Body of pancreas (tissue), 4 donors: ENCODE measurements around the gene MAJIN.

Experiments used
- POLR2A ChIP-seq, 3 donors: fragments of 450-650 bp; IDR thresholded peaks; one replicate each; pipeline ENCODE4 v1.6.1; 2016; ENCODE audit warnings: antibody characterized with exemption in 3 of 3, mild to moderate bottlenecking in 2 of 3
- TF ChIP-seq, protein P1 (sequence below), 7 experiments: fragments of 450-650 bp in 4 of 7; fragments of 200-600 bp in 3 of 7; sonication (generic) in 3 of 7; IDR thresholded peaks; one replicate each; pipeline ENCODE4 v1.5.1; 2016 to 2019; ENCODE audit warnings: antibody characterized with exemption in 7 of 7

GRCh38 chr11:64947208-64947814, 24.6 kb downstream of the MAJIN start:
- TF ChIP-seq, protein P1, sequence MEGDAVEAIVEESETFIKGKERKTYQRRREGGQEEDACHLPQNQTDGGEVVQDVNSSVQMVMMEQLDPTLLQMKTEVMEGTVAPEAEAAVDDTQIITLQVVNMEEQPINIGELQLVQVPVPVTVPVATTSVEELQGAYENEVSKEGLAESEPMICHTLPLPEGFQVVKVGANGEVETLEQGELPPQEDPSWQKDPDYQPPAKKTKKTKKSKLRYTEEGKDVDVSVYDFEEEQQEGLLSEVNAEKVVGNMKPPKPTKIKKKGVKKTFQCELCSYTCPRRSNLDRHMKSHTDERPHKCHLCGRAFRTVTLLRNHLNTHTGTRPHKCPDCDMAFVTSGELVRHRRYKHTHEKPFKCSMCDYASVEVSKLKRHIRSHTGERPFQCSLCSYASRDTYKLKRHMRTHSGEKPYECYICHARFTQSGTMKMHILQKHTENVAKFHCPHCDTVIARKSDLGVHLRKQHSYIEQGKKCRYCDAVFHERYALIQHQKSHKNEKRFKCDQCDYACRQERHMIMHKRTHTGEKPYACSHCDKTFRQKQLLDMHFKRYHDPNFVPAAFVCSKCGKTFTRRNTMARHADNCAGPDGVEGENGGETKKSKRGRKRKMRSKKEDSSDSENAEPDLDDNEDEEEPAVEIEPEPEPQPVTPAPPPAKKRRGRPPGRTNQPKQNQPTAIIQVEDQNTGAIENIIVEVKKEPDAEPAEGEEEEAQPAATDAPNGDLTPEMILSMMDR (IDR thresholded peaks at IDR 0.05), result no peak
- TF ChIP-seq POLR2A (IDR thresholded peaks at IDR 0.05), result no peak
